Nephron (organoid): Measurements from ENCODE around the gene FUT2.
"Not testable (repeated sequence)": the region's sequence is repeated elsewhere in the genome, so short reads cannot be mapped to it uniquely, and the experiment has no call there.

Experiments used
- H3K27ac Mint-ChIP-seq, 3 experiments: 2 replicates each; pipeline ENCODE4 v1.8.0; 2020; ENCODE audit warnings: mixed read lengths in 3 of 3, mild to moderate bottlenecking in 2 of 3, moderate library complexity in 1 of 3
- H3K27me3 Mint-ChIP-seq: 2 replicates; pipeline ENCODE4 v1.8.0; 2021; ENCODE audit warnings: low read depth, mild to moderate bottlenecking, moderate library complexity, mixed read lengths
- H3K36me3 Mint-ChIP-seq: 2 replicates; pipeline ENCODE4 v1.8.0; 2020; ENCODE audit warnings: low read depth, mixed read lengths
- H3K4me1 Mint-ChIP-seq: 2 replicates; pipeline ENCODE4 v1.8.0; 2020; ENCODE audit warnings: mixed read lengths
- H3K4me3 Mint-ChIP-seq, 3 experiments: 2 replicates each; pipeline ENCODE4 v1.8.0; 2020; ENCODE audit warnings: mild to moderate bottlenecking in 3 of 3, mixed read lengths in 3 of 3, moderate library complexity in 2 of 3
- H3K9me3 Mint-ChIP-seq: 2 replicates; pipeline ENCODE4 v1.8.0; 2020; ENCODE audit warnings: mixed read lengths
- TF ChIP-seq, protein P1 (sequence below), 3 experiments: fragments of 200-600 bp; sonication (generic); IDR thresholded peaks; one replicate each; pipeline ENCODE4 v1.5.0; 2021; ENCODE audit warnings: antibody characterized with exemption in 3 of 3; ENCODE audit not compliant: unreplicated experiment in 3 of 3

The FUT2 gene

DNA sequence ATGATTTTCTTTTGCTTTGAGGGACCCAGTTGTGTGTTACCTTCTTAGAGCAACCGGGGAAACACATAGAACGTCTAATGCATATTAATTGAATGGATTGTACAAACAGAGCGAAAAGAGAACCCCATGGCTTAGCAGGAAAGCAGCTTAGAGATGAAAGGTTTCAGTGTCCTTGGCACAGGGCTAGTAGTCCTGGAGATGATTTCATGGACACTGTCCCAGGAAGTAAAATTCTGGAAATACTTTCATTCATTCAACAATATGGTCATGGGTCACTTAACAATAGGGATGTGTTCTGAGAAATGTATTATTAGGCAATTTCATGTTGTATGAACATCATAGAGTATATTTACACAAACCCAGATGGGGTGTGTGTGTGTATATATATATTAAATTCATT, 9.7 kb upstream of the FUT2 start:
- TF ChIP-seq, protein P1, sequence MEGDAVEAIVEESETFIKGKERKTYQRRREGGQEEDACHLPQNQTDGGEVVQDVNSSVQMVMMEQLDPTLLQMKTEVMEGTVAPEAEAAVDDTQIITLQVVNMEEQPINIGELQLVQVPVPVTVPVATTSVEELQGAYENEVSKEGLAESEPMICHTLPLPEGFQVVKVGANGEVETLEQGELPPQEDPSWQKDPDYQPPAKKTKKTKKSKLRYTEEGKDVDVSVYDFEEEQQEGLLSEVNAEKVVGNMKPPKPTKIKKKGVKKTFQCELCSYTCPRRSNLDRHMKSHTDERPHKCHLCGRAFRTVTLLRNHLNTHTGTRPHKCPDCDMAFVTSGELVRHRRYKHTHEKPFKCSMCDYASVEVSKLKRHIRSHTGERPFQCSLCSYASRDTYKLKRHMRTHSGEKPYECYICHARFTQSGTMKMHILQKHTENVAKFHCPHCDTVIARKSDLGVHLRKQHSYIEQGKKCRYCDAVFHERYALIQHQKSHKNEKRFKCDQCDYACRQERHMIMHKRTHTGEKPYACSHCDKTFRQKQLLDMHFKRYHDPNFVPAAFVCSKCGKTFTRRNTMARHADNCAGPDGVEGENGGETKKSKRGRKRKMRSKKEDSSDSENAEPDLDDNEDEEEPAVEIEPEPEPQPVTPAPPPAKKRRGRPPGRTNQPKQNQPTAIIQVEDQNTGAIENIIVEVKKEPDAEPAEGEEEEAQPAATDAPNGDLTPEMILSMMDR (IDR thresholded peaks at IDR 0.05; ENCODE audit: unreplicated experiment in 3 of 3) = no peak
- H3K27me3 Mint-ChIP-seq = peaks cover 10% of the 10 kb centered on the region
- H3K36me3 Mint-ChIP-seq = no peaks in the 10 kb centered on the region
- H3K9me3 Mint-ChIP-seq = no peaks in the 10 kb centered on the region
- no peak overlapping the region for H3K4me3 Mint-ChIP-seq
- H3K27ac Mint-ChIP-seq = no peak overlapping the region
- peaks cover 30% of the 10 kb centered on the region for H3K4me1 Mint-ChIP-seq

DNA sequence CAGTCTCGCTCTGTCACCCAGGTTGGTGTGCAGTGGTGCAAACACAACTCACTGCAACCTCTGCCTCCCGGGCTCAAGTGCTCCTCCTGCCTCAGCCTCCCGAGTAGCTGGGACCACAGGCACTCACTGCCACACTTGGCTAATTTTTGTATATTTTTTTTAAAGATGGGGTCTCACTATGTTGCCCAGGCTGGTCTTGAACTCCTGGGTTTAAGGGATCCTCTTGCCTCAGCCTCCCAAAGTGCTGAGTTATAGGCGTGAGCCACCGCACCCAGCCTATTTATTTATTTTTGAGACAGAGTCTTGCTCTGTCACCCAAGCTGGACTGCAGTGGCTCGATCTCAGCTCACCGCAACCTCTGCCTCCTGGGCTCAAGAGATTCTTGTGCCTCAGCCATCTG, 9.1 kb upstream of the FUT2 start:
- peaks cover 10% of the 10 kb centered on the region for H3K27me3 Mint-ChIP-seq
- H3K36me3 Mint-ChIP-seq, H3K4me3 Mint-ChIP-seq, H3K9me3 Mint-ChIP-seq: not testable (repeated sequence)
- H3K4me1 Mint-ChIP-seq = peaks cover 27% of the 10 kb centered on the region
- peak overlapping the region in 2 of 3 experiments; percentile 55 to 59 for H3K27ac Mint-ChIP-seq

DNA sequence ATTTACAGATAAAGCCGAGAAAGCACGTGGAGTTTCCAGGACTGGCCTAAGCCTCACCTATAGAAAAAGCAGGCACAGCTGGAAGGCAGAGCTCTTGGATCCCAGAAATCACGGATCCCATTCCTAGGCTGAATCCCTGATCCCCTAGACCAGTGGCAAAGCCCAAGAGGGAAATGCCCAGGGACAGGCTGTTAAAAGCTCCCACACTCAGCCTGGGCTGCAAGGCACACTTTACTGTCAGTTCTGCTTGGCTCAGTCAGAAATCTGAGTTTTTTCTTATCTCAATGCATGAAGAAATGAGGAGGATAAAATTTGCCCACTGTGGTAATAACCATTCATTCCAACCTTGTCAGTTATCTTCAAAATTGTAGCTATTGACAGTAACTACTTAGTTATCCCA, 8.0 kb upstream of the FUT2 start:
- Mint-ChIP-seq H3K4me3 (no peak overlapping the region), H3K36me3 (no peaks in the 10 kb centered on the region), H3K27ac (no peak overlapping the region), H3K9me3 (no peaks in the 10 kb centered on the region), H3K4me1 (peaks cover 27% of the 10 kb centered on the region), H3K27me3 (peaks cover 10% of the 10 kb centered on the region)
- TF ChIP-seq, protein P1 (IDR thresholded peaks at IDR 0.05; ENCODE audit: unreplicated experiment in 3 of 3) = no peak

DNA sequence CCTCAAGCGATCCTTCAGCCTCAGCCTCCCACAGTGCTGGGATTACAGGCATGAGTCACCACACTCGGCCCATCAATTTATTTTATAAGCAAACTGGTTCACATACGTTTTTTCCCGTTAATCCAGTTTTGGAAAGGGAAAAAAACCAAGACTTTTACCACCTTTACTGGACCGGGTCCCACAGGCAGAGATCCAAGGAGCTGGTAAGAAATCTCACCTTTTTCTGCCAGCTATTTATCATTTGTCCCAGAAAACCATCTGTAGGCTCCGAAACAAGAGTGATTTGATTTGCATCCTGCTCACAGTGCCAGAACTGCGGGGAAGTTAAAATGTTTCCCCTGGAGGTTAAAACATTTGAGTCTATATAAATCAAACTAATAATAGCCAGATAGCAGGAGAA, 6.3 kb upstream of the FUT2 start:
- peaks cover 22% of the 10 kb centered on the region for H3K4me1 Mint-ChIP-seq
- peaks cover 3% of the 10 kb centered on the region for H3K36me3 Mint-ChIP-seq
- no peaks in the 10 kb centered on the region for H3K9me3 Mint-ChIP-seq
- peaks cover 13% of the 10 kb centered on the region for H3K27me3 Mint-ChIP-seq
- peak overlapping the region; percentile 38 to 70 (median 64) for H3K27ac Mint-ChIP-seq
- TF ChIP-seq, protein P1 (IDR thresholded peaks at IDR 0.05; ENCODE audit: unreplicated experiment in 3 of 3) = no peak
- H3K4me3 Mint-ChIP-seq = no peak overlapping the region

DNA sequence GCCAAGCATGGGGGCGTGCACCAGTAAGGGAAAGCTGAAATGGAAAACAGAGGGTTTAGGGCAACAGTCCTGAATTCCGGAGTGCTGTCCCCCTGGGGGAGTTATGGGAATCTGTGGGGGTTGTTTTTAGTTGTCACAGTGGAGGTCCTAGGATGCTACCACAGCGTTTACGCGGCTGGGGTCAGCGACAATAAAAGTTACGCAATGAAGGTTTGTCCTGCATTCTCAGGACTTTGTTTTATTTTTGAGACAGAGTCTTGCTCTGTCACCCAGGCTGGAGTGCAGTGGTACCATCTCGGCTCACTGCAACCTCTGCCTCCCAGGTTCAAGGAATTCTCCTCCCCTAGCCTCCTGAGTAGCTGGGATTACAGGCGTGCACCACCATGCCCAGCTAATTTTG, 2.1 kb upstream of the FUT2 start:
- not testable (repeated sequence) for H3K9me3 Mint-ChIP-seq, H3K36me3 Mint-ChIP-seq, H3K4me3 Mint-ChIP-seq, H3K27ac Mint-ChIP-seq
- peaks cover 46% of the 10 kb centered on the region for H3K27me3 Mint-ChIP-seq
- H3K4me1 Mint-ChIP-seq = peaks cover 11% of the 10 kb centered on the region

DNA sequence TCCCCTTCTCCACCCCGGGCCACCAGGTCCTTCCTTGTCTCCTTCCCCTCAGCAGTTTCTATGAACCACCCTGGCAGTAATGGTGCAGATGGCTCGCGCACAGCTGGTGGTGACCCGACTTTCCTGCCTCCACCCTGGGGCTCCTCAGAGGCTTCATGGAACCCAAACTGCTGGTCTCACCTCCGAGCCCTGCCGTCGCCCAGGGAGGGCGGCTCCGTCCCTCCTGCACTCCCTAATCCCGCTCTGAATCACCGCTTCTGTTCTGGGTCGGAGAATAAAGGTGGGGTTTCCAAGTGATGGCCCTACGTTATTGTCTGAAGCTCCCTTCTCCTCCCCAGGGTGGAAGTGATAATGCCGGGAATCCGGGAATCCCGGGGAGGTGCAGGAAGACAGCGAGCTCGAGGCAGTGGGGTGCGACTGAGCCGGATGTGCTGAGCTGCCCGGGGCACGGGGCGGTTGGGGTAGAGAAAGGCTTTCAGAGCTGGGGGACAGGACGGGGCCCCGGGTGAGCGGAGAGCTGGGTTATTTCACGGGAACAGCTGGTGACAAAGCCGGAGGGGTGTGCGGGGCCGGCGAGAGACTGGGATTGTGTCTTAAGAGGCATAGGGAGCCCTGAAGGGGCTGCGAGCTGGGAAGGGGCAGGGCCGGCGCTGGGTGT, 711 bp downstream of the FUT2 start:
- Mint-ChIP-seq H3K9me3 (no peaks in the 10 kb centered on the region), H3K27me3 (peaks cover 45% of the 10 kb centered on the region), H3K27ac (no peak overlapping the region), H3K36me3 (peaks cover 12% of the 10 kb centered on the region), H3K4me1 (peaks cover 4% of the 10 kb centered on the region), H3K4me3 (peak overlapping the region; percentile 45 to 74 (median 72))
- TF ChIP-seq, protein P1 (IDR thresholded peaks at IDR 0.05; ENCODE audit: unreplicated experiment in 3 of 3) = no peak

DNA sequence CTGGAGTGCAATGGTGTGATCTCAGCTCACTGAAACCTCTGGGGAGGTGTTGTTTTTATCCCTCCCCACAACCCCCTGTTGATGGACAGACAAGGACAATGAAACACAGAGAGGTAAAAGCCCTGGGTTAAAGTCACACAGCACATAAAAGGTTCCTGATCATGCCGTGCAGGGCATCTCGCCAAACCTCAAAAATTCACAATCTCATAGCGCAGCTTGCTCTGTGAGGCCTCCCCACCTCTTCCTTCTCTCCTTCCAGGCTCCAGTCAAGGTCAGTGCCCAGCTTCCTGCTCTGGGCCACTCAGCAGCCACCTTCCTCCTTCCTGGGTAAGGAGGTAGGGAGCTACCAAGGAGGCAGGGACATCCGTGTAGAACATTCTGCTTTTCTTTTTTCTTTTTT, 2.3 kb downstream of the FUT2 start:
- Mint-ChIP-seq H3K36me3 (peaks cover 19% of the 10 kb centered on the region), H3K4me1 (peaks cover 4% of the 10 kb centered on the region), H3K4me3 (no peak overlapping the region), H3K27ac (no peak overlapping the region), H3K27me3 (peaks cover 49% of the 10 kb centered on the region), H3K9me3 (no peaks in the 10 kb centered on the region)
- TF ChIP-seq, protein P1 (IDR thresholded peaks at IDR 0.05; ENCODE audit: unreplicated experiment in 3 of 3) = no peak
